HUDEP-2 (cell line): Measurements from ENCODE around the gene PHPT1.
"Not testable (repeated sequence)": the region's sequence is repeated elsewhere in the genome, so short reads cannot be mapped to it uniquely, and the experiment has no call there.

ENCODE experiments used
- DNase-seq, 76 experiments: peaks; one replicate each; lab custom pipeline; 2025; ENCODE audit not compliant: unreplicated experiment in 76 of 76; lab: John Stamatoyannopoulos, UW

Gene PHPT1

GRCh38 chr9:136849038-136849959 is at the start of gene PHPT1:
Gene PHPT1, plus strand, starts transcription at chr9:136849409. Its CDS starts 22 bp downstream, at chr9:136849431.
- peak in 75 of 76 experiments; percentile 83 to 99 (median 97) for DNase-seq

DNA sequence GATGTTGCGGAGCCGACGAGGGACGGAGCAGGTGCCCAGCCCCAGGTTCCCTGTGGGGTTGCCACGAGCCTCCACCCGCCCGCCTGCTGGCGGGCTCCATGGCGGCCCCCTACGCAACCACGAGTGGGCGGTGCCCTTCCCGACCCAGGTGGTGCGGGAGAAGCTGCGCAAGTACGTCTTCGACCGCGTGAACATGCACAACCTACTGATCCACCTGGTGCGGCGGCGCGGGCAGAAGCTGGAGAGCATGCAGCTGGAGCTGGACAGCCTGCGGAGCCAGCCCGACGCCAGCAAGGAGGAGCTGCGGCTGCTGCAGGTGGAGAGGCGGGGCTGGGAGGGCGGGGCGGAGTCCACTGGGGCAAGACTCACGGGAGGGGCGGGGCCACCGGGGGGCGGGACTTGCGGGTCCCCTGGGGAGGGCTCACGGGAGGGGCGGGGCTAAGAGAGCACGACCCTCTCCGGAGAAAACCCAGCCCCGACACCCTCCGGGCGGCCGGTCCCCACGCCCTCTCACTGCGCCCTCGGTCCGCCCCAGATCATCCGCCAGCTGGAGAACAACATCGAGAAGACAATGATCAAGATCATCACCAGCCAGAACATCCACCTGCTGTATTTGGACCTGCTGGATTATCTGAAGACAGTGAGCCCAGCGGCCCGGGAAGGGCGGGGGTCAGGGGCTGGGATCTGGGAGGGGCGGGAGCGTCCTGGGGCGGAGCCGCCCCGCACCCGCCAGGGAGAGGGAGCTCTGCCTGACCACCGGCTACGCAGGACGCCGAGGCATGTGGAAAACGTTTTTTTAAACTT is 49.2 kb upstream of the PHPT1 start:
- DNase-seq: peak in 70 of 76 experiments; percentile 24 to 96 (median 84)

GRCh38 chr9:136802321-136802720 is 46.9 kb upstream of the PHPT1 start:
- no peak for DNase-seq

- DNase-seq: not testable (repeated sequence)
Measured at GRCh38 chr9:136803009-136803550, 46.1 kb upstream of the PHPT1 start.

DNA sequence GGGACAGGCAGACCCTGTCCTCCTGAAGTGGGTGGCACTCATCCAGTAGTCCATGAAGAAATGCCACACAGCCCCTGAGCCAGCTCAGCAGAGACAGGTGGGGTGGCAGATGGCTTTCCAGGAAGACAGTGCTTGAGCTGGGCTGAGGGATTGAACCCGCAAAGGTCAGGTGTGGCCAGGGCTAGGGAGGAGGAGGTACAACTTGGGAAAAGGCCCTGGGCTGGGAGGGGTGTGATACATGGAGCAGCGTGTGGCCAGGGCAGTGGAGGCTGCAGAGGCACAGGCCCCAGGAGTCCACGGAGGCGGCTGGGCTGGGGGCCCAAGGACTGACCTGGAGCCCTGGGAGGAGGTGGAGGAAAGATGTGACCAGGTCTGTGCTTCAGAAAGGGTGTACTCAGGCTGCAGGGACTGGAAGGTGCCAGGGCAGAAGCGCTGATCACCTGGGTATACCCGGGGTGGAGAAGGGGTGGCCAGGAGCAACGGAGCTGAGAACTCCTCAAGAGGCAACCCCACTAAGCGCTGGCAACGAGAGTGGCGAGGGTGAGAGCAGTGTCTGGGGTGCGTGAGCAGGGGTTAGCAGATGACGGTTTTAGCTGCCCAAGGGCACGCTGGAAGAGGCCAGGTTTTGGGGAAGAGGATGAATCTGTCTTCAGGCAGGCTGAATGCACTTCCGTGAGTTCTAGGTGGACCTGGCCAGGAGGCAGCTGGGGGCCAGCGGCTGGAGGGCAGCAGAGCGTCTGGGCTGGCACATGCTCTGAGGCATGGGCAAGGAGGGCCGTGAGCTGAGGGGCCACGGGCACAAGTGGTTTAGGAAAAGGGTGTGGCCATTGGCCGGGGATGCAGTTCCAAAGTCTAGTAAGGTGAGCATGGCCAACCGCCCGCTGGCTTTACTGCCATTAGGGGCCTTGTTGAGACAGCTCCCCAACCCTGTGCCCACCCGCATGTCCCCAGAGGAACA is 45.4 kb upstream of the PHPT1 start:
- DNase-seq: no peak

GRCh38 chr9:136804509-136805206 is 44.6 kb upstream of the PHPT1 start:
- no peak for DNase-seq

GRCh38 chr9:136805207-136805740 is 43.9 kb upstream of the PHPT1 start:
- DNase-seq: no peak

DNA sequence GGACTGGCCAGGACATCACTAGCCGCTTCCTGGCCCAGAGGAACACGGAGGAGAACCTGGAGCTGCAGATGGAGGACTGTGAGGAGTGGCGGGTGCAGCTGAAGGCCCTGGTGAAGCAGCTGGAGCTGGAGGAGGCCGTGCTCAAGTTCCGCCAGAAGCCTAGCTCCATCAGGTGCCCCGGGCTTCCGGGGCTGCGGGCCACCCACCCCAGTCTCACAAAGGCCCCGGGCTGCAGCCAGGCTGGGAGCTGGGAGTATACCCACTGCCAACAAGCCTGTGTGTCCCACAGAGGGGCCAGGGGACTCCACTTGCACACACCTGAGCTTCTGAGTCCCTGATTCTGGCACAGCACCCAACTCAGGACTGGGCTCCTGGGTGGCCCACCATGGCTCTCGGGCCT is 43.1 kb upstream of the PHPT1 start:
- no peak for DNase-seq

GRCh38 chr9:136806631-136807201 is 42.5 kb upstream of the PHPT1 start:
- DNase-seq: no peak

GRCh38 chr9:136807281-136808074 is 41.7 kb upstream of the PHPT1 start, which contains the start of gene RABL6:
Gene RABL6, plus strand, starts transcription at chr9:136807948. Its CDS starts 249 bp downstream, at chr9:136808197.
- peak in 65 of 76 experiments; percentile 16 to 80 (median 59) for DNase-seq

DNA sequence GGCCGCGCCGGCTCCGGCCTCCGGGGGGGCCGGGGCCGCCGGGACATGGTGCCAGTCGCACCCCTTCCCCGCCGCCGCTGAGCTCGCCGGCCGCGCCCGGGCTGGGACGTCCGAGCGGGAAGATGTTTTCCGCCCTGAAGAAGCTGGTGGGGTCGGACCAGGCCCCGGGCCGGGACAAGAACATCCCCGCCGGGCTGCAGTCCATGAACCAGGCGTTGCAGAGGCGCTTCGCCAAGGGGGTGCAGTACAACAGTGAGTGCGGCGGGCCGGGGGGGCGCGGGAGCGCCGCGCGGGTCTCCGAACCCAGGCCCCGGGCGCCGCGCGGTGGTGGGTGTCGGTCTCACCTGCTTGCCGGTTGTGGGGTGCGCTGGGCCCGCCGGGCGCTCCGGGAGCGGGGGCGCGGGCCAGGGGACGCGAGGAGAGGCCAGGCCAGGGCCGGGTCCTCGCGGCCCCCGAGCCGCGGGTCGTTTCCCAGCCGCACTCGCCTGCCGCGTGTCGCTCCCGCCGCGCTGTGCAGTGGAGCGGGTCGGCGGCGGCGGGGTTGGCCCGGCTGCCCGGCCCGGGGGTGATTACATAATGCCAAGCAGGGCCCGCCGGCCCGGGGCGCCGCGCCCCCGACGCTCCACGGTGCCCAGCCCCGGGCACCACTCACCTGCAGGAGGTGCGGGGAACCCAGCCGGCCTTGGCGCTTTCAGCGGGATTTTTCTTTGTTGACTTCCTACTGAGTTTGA is 41.0 kb upstream of the PHPT1 start:
- peak in 7 of 76 experiments; percentile 19 to 56 (median 29) for DNase-seq

DNA sequence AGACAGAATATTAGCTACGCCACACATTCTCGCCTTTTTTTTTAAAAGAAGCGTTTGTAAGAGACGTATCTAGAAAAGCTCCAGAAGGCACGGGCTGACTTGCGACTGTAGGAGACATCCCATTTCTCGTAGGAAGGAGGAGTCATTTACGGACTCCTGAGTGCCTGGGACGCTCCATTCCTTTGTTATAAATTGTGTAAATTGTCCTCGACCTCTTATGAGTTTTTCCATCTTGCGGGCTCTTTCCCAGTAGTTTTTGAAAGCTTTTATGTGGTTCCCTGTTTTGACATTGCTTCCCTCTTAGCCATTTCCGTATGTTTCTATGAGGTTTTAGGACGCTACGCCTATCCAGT is 40.4 kb upstream of the PHPT1 start:
- DNase-seq: no peak

- DNase-seq: no peak
Measured at GRCh38 chr9:136814725-136815421, 34.3 kb upstream of the PHPT1 start.

DNA sequence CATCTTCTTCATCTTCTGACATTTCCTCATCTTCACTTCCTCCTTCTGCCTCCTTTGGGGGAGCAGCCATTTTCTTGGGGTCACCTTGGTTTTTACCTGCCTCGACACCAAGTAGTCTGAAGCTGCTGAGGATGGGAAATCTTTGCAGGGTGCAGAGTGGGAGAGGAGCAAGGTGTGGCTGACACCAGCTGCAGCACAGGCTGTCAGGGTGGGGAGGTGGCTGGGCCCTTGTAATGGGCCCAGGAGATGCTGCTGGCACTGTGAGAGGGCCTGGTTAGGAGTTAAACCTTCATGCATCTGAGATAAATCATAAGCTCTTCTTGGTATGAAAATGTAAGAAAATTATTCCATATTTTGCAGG is 33.8 kb upstream of the PHPT1 start:
- no peak for DNase-seq

DNA sequence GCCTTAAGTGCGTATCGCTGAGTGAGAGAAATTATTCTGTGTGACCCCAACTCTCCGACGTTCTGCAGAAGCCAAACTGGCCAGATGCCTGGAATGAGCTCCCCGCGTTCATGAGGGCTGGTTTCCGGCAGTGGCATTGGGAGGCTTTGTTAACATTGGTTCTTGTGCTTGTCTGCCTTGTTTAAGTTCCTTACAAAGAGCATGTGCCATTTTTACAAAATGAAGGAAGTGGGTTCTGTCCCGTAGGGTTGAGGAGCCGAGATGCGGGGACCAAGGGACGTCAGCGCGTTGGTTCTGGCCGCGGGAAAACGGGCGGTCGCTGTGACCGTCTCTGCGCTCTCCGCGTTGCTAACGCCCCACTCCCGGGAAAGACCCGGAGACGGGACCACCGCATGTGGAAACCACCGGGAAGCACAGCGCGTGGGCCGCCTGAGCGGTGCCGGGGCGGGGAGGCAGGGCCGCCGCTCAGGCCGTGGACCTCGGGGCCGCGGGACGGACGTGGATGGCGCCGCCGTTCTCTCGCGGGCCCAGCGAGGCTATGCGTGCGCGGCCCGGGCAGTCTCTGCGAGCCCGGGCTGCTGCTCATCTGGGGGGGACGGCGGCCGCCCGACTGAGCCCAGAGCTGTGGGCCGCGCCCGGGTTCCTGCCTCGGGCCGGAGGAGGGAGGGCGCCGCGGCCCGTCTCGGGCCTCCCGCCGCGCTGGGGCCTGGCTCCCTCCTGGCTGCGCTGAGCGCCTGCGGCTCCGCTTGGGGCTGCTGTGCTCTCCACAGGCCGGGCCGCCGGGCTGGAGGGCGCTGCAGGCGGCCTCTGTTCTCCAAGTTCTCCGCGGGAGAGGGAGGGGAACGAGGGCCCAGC is 28.0 kb upstream of the PHPT1 start:
- DNase-seq: no peak
